Testis (tissue), 3 donors: ENCODE measurements around the gene CRPPA. TPM values are rescaled to one million over a fixed set of nuclear protein-coding genes. Genes with fewer than 3 reads are reported as not detected.
"Not testable (repeated sequence)": the region's sequence is repeated elsewhere in the genome, so short reads cannot be mapped to it uniquely, and the experiment has no call there.

ENCODE experiments used
- DNase-seq: peaks from one replicate; pipeline ENCODE4 v3.0.0-alpha.2; 2019
- H3K27ac ChIP-seq, 2 donors: fragments of 200-600 bp; sonication (generic); one replicate each; pipeline ENCODE4 v1.5.1; 2019
- H3K27me3 ChIP-seq: fragments of 200-600 bp; sonication (generic); one replicate; pipeline ENCODE4 v1.5.1; 2019
- H3K36me3 ChIP-seq: fragments of 200-600 bp; sonication (generic); one replicate; pipeline ENCODE4 v1.5.1; 2017; ENCODE audit warnings: low read depth; ENCODE audit errors: missing control alignments
- H3K4me1 ChIP-seq: fragments of 200-600 bp; sonication (generic); one replicate; pipeline ENCODE4 v1.5.1; 2019
- H3K4me3 ChIP-seq, 2 donors: fragments of 200-600 bp; sonication (generic); one replicate each; pipeline ENCODE4 v1.5.1; 2017 to 2019
- H3K9me3 ChIP-seq: fragments of 200-600 bp; sonication (generic); one replicate; pipeline ENCODE4 v1.5.1; 2017
- POLR2A ChIP-seq: fragments of 450-650 bp; IDR thresholded peaks from one replicate; pipeline ENCODE4 v1.6.1; 2017; ENCODE audit warnings: antibody characterized with exemption, mild to moderate bottlenecking, moderate library complexity
- WGBS, 2 donors: methylation state at CpG; one replicate each; pipeline ENCODE4 v1.1.5; 2018; 5-methylcytosine and 5-hydroxymethylcytosine counted together
- intact Hi-C: fragments of 100-400 bp; cut with DNase I; formaldehyde crosslinking; loops from one replicate; pipeline ENCODE4 v1.15.1; 2023; ENCODE audit warnings: low total_unique reads
- polyA plus RNA-seq: library from polyadenylated mRNA; stranded (reverse); fragments of 350-450 nt; fragmentation: Illumina TruSeq; extraction: RNeasy Lipid Tissue Mini Kit (QIAGEN cat#74804); gene quantifications from one replicate; pipeline ENCODE4 v1.2.3, GENCODE V29; 2014; ENCODE audit warnings: low read depth, low replicate concordance; ENCODE audit not compliant: insufficient read depth
- total RNA-seq, 2 donors: library from RNA; depleted of rRNA; stranded (reverse); fragments of >200 nt; gene quantifications; one replicate each; pipeline ENCODE4 v1.2.3, GENCODE V29; 2016
- TF ChIP-seq, protein P1 (sequence below), 3 experiments: fragments of 450-650 bp in 2 of 3; fragments of 200-600 bp in 1 of 3; sonication (generic) in 1 of 3; IDR thresholded peaks; one replicate each; pipeline ENCODE4 v1.5.1; 2016 to 2019; ENCODE audit warnings: antibody characterized with exemption in 3 of 3, mild to moderate bottlenecking in 2 of 3, moderate library complexity in 1 of 3

Gene CRPPA
- total and polyA plus RNA-seq, 3 donors from 2014 or later: 1.5 to 3.7 (median 2.1) TPM

DNA sequence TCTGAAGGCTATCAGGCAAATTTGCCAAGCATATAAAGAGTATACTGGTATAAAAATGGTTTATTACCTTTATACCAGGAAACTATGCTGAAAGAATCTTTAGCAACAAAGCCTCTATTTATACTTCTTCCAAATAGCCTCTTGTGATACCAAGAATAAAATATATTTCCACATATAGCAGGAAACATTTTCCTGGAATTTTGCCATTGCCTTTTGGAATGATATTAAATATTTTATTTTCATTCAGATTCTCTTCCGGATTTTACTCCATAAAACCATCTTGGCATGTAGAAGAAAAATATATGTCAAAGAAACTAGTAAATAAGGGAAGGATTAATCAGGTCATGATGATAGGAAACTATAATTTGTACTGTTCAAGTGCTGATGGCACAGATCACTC, 26.5 kb upstream of the CRPPA start:
- DNase-seq: no peak
- Histone ChIP-seq H3K9me3 (no peaks in the 10 kb centered on the region), H3K36me3 (no peaks in the 10 kb centered on the region), H3K4me3 (no peak overlapping the region), H3K4me1 (no peaks in the 10 kb centered on the region), H3K27me3 (no peaks in the 10 kb centered on the region), H3K27ac (no peak overlapping the region)
- intact Hi-C loops: no loop called here
- WGBS, 2 donors: 74 to 75% methylated on average over 1 of the region's 1 CpG
- no peak for TF ChIP-seq POLR2A
- TF ChIP-seq, protein P1, sequence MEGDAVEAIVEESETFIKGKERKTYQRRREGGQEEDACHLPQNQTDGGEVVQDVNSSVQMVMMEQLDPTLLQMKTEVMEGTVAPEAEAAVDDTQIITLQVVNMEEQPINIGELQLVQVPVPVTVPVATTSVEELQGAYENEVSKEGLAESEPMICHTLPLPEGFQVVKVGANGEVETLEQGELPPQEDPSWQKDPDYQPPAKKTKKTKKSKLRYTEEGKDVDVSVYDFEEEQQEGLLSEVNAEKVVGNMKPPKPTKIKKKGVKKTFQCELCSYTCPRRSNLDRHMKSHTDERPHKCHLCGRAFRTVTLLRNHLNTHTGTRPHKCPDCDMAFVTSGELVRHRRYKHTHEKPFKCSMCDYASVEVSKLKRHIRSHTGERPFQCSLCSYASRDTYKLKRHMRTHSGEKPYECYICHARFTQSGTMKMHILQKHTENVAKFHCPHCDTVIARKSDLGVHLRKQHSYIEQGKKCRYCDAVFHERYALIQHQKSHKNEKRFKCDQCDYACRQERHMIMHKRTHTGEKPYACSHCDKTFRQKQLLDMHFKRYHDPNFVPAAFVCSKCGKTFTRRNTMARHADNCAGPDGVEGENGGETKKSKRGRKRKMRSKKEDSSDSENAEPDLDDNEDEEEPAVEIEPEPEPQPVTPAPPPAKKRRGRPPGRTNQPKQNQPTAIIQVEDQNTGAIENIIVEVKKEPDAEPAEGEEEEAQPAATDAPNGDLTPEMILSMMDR (IDR thresholded peaks at IDR 0.05): no peak

DNA sequence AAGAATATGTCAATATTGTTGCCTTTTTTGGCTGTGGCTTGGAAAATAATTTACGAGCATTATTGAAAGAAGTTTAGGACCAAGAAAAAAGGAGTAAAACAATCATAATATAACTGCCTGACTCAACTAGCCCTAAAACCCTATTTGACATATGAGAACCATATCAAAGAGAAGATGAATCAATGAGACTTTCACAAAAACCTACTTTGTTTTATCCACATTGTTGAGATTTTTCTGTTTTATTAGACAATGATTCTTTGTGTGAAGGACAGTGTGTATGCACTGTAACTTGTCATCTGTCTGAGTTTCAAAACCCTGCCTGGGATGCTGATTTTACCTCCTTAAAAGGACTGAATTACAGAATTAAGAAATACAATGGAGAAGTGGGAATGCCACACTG, 25.2 kb upstream of the CRPPA start:
- no peak for DNase-seq
- no peak for TF ChIP-seq POLR2A
- TF ChIP-seq, protein P1 (IDR thresholded peaks at IDR 0.05): no peak
- H3K27ac ChIP-seq: no peak overlapping the region
- no peaks in the 10 kb centered on the region for H3K36me3 ChIP-seq
- WGBS, 2 donors: 74% methylated on average over 1 of the region's 1 CpG
- H3K4me1 ChIP-seq: no peaks in the 10 kb centered on the region
- intact Hi-C loops: no loop called here
- H3K4me3 ChIP-seq: no peak overlapping the region
- no peaks in the 10 kb centered on the region for H3K27me3 ChIP-seq
- no peaks in the 10 kb centered on the region for H3K9me3 ChIP-seq

DNA sequence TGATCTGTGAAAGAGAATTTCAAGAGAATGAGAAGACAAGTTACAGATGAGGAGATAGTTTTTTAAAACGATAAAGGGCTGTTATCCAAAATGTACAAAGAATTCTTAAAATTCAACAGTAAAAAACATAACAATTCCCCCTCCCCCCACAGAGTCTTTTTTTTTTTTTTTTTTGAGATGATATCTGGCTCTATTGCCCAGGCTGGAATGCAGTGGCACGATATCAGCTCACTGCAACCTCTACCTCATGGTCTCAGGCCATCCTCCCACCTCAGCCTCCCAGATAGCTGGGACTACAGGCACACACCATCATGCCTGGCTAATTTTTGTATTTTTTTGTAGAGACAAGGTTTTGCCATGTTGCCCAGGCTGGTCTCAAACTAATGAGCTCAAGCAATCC, 22.5 kb upstream of the CRPPA start:
- H3K4me1 ChIP-seq, H3K36me3 ChIP-seq, DNase-seq, H3K9me3 ChIP-seq, H3K27me3 ChIP-seq, intact Hi-C loops, H3K4me3 ChIP-seq, H3K27ac ChIP-seq: not testable (repeated sequence)
- 69 to 86% methylated on average over 2 of the region's 2 CpGs for WGBS, 2 donors

DNA sequence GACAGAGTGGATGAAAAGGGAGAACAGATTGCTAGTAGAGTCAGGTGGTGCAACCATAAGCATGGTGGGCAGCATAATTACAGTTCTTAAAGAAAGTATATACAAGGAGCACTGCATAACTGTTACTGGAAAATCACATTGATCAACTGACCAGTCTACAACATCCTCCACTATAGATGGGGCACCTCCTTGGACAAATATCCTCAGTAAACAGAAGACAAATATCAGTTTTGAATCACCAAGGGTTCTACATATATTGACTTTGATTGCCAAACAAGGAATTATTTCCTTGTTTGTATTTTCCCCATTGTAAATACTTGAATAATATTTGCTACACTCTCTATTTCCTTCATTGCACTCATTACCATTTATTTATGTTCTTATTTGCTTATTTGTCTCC, 17.6 kb upstream of the CRPPA start:
- no peak overlapping the region for H3K4me3 ChIP-seq
- intact Hi-C loops: no loop called here
- no peaks in the 10 kb centered on the region for H3K27me3 ChIP-seq
- H3K36me3 ChIP-seq: no peaks in the 10 kb centered on the region
- no peak overlapping the region for H3K27ac ChIP-seq
- DNase-seq: no peak
- TF ChIP-seq, protein P1 (IDR thresholded peaks at IDR 0.05): no peak
- no peak for TF ChIP-seq POLR2A
- no peaks in the 10 kb centered on the region for H3K9me3 ChIP-seq
- no peaks in the 10 kb centered on the region for H3K4me1 ChIP-seq

DNA sequence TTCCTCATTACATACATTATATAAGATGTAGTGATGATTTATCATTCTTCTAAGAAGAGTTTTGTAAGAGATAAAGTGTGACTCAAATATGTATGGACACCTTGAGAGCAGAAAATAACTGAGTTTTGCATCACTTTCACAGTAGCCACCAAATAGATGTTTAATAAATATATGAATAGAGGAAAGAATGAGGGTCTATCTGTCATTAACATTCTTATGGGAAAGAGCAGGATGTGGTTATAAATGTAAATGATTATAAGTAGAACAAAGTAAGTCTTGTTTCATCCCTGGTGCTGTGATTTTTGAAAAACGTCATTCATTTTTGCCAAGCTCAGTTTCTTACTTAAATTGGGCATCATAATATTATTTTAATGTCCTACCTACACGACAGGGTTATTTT, 15.0 kb upstream of the CRPPA start:
- TF ChIP-seq POLR2A: no peak
- TF ChIP-seq, protein P1 (IDR thresholded peaks at IDR 0.05): no peak
- Histone ChIP-seq H3K9me3 (no peaks in the 10 kb centered on the region), H3K4me1 (no peaks in the 10 kb centered on the region), H3K36me3 (no peaks in the 10 kb centered on the region), H3K4me3 (no peak overlapping the region), H3K27ac (no peak overlapping the region), H3K27me3 (no peaks in the 10 kb centered on the region)
- WGBS, 2 donors: 79 to 87% methylated on average over 2 of the region's 2 CpGs
- DNase-seq: no peak
- intact Hi-C loops: no loop called here
